Measurements from ENCODE around the gene SCO2. TPM values are rescaled to one million over a fixed set of nuclear protein-coding genes. Genes with fewer than 3 reads are reported as not detected.

Gene SCO2
- total RNA-seq, 1 experiment from 2014 or later: 7.0 TPM

- Histone ChIP-seq H3K9me2 (ENCODE audit: insufficient read depth) (no peaks in the 10 kb centered on the region), H3K9me3 (ENCODE audit: control insufficient read depth in 1 of 2, insufficient read depth in 1 of 2, low read depth in 1 of 2, low read length in 2 of 2) (no peaks in the 10 kb centered on the region), H3K27ac (ENCODE audit: low read depth, low read length) (no peak overlapping the region), H3K4me2 (ENCODE audit: low read length) (no peak overlapping the region), H4K20me1 (ENCODE audit: insufficient read depth) (no peaks in the 10 kb centered on the region), H3K4me1 (ENCODE audit: control insufficient read depth in 1 of 2, insufficient read depth in 2 of 2, low read length in 2 of 2) (no peaks in the 10 kb centered on the region), H3K36me3 (ENCODE audit: control insufficient read depth in 1 of 2, insufficient read depth in 2 of 2, low read length in 2 of 2) (peaks cover 7 to 26% of the 10 kb centered on the region in 2 experiments; a peak in 2 of 4 replicates), H3K4me3 (replicated peaks in 1 of 2; ENCODE audit: low read depth in 1 of 2, low read length in 2 of 2) (no peak overlapping the region), H3K79me2 (ENCODE audit: insufficient read depth, low read length) (peaks cover 56% of the 10 kb centered on the region), H3K9ac (ENCODE audit: low read length) (no peak overlapping the region), H2AFZ (ENCODE audit: low read depth, low read length, poor library complexity, severe bottlenecking) (no peak overlapping the region), H3K27me3 (ENCODE audit: insufficient read depth, low read length) (no peaks in the 10 kb centered on the region)
- BruUV-seq (replicated peaks): no TSS peak
- no peak for TF ChIP-seq SP1 (IDR thresholded peaks at IDR 0.05; ENCODE audit: low read depth)
- TF ChIP-seq FOSL1 (IDR thresholded peaks at IDR 0.05; ENCODE audit: low read depth): no peak
- TF ChIP-seq ELF1 (IDR thresholded peaks at IDR 0.05; ENCODE audit: borderline replicate concordance, low read depth): no peak
- no peak for TF ChIP-seq JUND (IDR thresholded peaks at IDR 0.05)
- TF ChIP-seq CBX3 (IDR thresholded peaks at IDR 0.05; ENCODE audit: low read depth): no peak
- no peak for TF ChIP-seq CEBPB (IDR thresholded peaks at IDR 0.05; ENCODE audit: low read depth)
- ChIA-PET POLR2A (no interaction called here), CTCF (no interaction called here), RAD21 (ENCODE audit: low non-redundant PET in 1 of 2, low total read pairs in 2 of 2, uncharacterized antibody in 2 of 2, unreplicated experiment in 2 of 2) (no interaction called here)
- ATAC-seq (no peak), DNase-seq (ENCODE audit: low read depth, low spot score) (no peak)
- intact Hi-C loops (cut with micrococcal nuclease): no loop called here
Measured at GRCh38 chr22:50516891-50517290, 8.5 kb downstream of the SCO2 start.

GRCh38 chr22:50516068-50516467 lies 9.3 kb downstream of the SCO2 start:
- CTCF ChIA-PET: no interaction called here
- POLR2A ChIA-PET: no interaction called here
- Histone ChIP-seq H3K79me2 (ENCODE audit: insufficient read depth, low read length) (peaks cover 57% of the 10 kb centered on the region), H3K9ac (ENCODE audit: low read length) (no peak overlapping the region), H3K27ac (ENCODE audit: low read depth, low read length) (no peak overlapping the region), H3K27me3 (ENCODE audit: insufficient read depth, low read length) (no peaks in the 10 kb centered on the region), H3K4me3 (replicated peaks in 1 of 2; ENCODE audit: low read depth in 1 of 2, low read length in 2 of 2) (no peak overlapping the region), H3K9me2 (ENCODE audit: insufficient read depth) (no peaks in the 10 kb centered on the region), H3K9me3 (ENCODE audit: control insufficient read depth in 1 of 2, insufficient read depth in 1 of 2, low read depth in 1 of 2, low read length in 2 of 2) (no peaks in the 10 kb centered on the region), H2AFZ (ENCODE audit: low read depth, low read length, poor library complexity, severe bottlenecking) (no peak overlapping the region), H3K4me2 (ENCODE audit: low read length) (no peak overlapping the region), H4K20me1 (ENCODE audit: insufficient read depth) (no peaks in the 10 kb centered on the region), H3K36me3 (ENCODE audit: control insufficient read depth in 1 of 2, insufficient read depth in 2 of 2, low read length in 2 of 2) (peaks cover 7 to 26% of the 10 kb centered on the region in 2 experiments; a peak in 2 of 4 replicates), H3K4me1 (ENCODE audit: control insufficient read depth in 1 of 2, insufficient read depth in 2 of 2, low read length in 2 of 2) (no peaks in the 10 kb centered on the region)
- no peak for DNase-seq (ENCODE audit: low read depth, low spot score)
- no TSS peak for BruUV-seq (replicated peaks)
- no peak for ATAC-seq
- intact Hi-C loops (cut with micrococcal nuclease): no loop called here
- RAD21 ChIA-PET (ENCODE audit: low non-redundant PET in 1 of 2, low total read pairs in 2 of 2, uncharacterized antibody in 2 of 2, unreplicated experiment in 2 of 2): no interaction called here
- TF ChIP-seq, protein P1, sequence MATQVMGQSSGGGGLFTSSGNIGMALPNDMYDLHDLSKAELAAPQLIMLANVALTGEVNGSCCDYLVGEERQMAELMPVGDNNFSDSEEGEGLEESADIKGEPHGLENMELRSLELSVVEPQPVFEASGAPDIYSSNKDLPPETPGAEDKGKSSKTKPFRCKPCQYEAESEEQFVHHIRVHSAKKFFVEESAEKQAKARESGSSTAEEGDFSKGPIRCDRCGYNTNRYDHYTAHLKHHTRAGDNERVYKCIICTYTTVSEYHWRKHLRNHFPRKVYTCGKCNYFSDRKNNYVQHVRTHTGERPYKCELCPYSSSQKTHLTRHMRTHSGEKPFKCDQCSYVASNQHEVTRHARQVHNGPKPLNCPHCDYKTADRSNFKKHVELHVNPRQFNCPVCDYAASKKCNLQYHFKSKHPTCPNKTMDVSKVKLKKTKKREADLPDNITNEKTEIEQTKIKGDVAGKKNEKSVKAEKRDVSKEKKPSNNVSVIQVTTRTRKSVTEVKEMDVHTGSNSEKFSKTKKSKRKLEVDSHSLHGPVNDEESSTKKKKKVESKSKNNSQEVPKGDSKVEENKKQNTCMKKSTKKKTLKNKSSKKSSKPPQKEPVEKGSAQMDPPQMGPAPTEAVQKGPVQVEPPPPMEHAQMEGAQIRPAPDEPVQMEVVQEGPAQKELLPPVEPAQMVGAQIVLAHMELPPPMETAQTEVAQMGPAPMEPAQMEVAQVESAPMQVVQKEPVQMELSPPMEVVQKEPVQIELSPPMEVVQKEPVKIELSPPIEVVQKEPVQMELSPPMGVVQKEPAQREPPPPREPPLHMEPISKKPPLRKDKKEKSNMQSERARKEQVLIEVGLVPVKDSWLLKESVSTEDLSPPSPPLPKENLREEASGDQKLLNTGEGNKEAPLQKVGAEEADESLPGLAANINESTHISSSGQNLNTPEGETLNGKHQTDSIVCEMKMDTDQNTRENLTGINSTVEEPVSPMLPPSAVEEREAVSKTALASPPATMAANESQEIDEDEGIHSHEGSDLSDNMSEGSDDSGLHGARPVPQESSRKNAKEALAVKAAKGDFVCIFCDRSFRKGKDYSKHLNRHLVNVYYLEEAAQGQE (IDR thresholded peaks at IDR 0.05; ENCODE audit: low read depth): no peak
- TF ChIP-seq YY1 (IDR thresholded peaks at IDR 0.05; ENCODE audit: extremely low read depth, insufficient replicate concordance, low read depth, low read length) (no peak), POLR2A (IDR thresholded peaks at IDR 0.05; ENCODE audit: borderline replicate concordance, extremely low read depth, insufficient read depth, insufficient read length) (no peak), CEBPB (IDR thresholded peaks at IDR 0.05; ENCODE audit: low read depth) (no peak), ELF1 (IDR thresholded peaks at IDR 0.05; ENCODE audit: borderline replicate concordance, low read depth) (no peak), EZH2phosphoT487 (IDR thresholded peaks at IDR 0.05; ENCODE audit: borderline replicate concordance) (no peak), JUND (IDR thresholded peaks at IDR 0.05) (no peak), SP1 (IDR thresholded peaks at IDR 0.05; ENCODE audit: low read depth) (no peak), SRF (IDR thresholded peaks at IDR 0.05; ENCODE audit: low read depth) (no peak), RAD21 (IDR thresholded peaks at IDR 0.05; ENCODE audit: low read depth) (no peak), MAX (IDR thresholded peaks at IDR 0.05) (no peak), TCF7L2 (IDR thresholded peaks at IDR 0.05; ENCODE audit: borderline replicate concordance, extremely low read depth, insufficient read depth, insufficient read length) (no peak), POLR2AphosphoS5 (IDR thresholded peaks at IDR 0.05; ENCODE audit: low read depth, low read length) (no peak)
- TF ChIP-seq, protein P2, sequence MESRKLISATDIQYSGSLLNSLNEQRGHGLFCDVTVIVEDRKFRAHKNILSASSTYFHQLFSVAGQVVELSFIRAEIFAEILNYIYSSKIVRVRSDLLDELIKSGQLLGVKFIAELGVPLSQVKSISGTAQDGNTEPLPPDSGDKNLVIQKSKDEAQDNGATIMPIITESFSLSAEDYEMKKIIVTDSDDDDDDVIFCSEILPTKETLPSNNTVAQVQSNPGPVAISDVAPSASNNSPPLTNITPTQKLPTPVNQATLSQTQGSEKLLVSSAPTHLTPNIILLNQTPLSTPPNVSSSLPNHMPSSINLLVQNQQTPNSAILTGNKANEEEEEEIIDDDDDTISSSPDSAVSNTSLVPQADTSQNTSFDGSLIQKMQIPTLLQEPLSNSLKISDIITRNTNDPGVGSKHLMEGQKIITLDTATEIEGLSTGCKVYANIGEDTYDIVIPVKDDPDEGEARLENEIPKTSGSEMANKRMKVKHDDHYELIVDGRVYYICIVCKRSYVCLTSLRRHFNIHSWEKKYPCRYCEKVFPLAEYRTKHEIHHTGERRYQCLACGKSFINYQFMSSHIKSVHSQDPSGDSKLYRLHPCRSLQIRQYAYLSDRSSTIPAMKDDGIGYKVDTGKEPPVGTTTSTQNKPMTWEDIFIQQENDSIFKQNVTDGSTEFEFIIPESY (IDR thresholded peaks at IDR 0.05; ENCODE audit: extremely low read depth, insufficient replicate concordance, low read length): no peak

All from HCT116 (cell line).